ENCODE data around the gene APC2.
A peak's percentile ranks its signal among the peaks of the same experiment; 100 is the strongest.

The APC2 gene
- total RNA-seq, result 4.1 reads per million, percentile 16 among the genes with 10 or more reads in this experiment

GRCh38 chr19:1449467-1450442 lies at the start of gene APC2:
APC2 (plus strand) TSS chr19:1450121; CDS start chr19:1453002, 2,881 bp downstream.
- DNase-seq, result no peak

GRCh38 chr19:1400281-1401137 lies 49.4 kb upstream of the APC2 start:
- DNase-seq, result no peak

GRCh38 chr19:1401138-1401888 lies 48.6 kb upstream of the APC2 start, which contains the start of gene GAMT:
GAMT (minus strand) TSS chr19:1401542; CDS start chr19:1401476, 66 bp downstream.
- DNase-seq, result peak; percentile 27

- no peak for DNase-seq
Observed at GRCh38 chr19:1401889-1402217, 48.1 kb upstream of the APC2 start.

GRCh38 chr19:1402411-1403070 lies 47.4 kb upstream of the APC2 start:
- DNase-seq, result no peak

- DNase-seq, result peak; percentile 98
Observed at GRCh38 chr19:1406774-1407527, 43.0 kb upstream of the APC2 start.

- DNase-seq, result peak; percentile 36
Observed at GRCh38 chr19:1407528-1408299, 42.2 kb upstream of the APC2 start, which contains the start of gene DAZAP1. DAZAP1 (plus strand) TSS chr19:1407586; CDS start chr19:1407774, 188 bp downstream.

- DNase-seq, result peak; percentile 48
Observed at GRCh38 chr19:1408300-1409203, 41.4 kb upstream of the APC2 start.

- DNase-seq, result no peak
Observed at GRCh38 chr19:1409204-1410005, 40.5 kb upstream of the APC2 start.

GRCh38 chr19:1410136-1410786 lies 39.7 kb upstream of the APC2 start:
- no peak for DNase-seq

GRCh38 chr19:1410789-1411188 lies 39.1 kb upstream of the APC2 start:
- no peak for DNase-seq

- no peak for DNase-seq
Observed at GRCh38 chr19:1411255-1412191, 38.4 kb upstream of the APC2 start.

GRCh38 chr19:1412323-1412923 lies 37.5 kb upstream of the APC2 start:
- no peak for DNase-seq

GRCh38 chr19:1412995-1413800 lies 36.7 kb upstream of the APC2 start:
- DNase-seq, result no peak

All from effector CD4-positive, alpha-beta T cell (primary cell).